HepG2 (cell line): ENCODE measurements around the gene UBE2O. TPM values are rescaled to one million over a fixed set of nuclear protein-coding genes. Genes with fewer than 3 reads are reported as not detected.

Experiments
- ATAC-seq: fragments of 200-7000 bp; cut with Tn5 transposase; 3 replicates; pipeline ENCODE4 v1.9.1; 2020; ENCODE audit warnings: mild to moderate bottlenecking, moderate library complexity
- BruUV-seq: library from RNA; stranded (reverse); fragments of 400-500 nt; replicated peaks from 2 replicates; lab custom pipeline; 2021; lab: Mats Ljungman, UMichigan
- CTCF ChIA-PET: fragments of 300-600 bp; formaldehyde crosslinking; extraction: SDS; loops from one replicate; lab custom pipeline; 2021; ENCODE audit warnings: low total read pairs, inconsistent platforms, low intra/inter-chr PET ratio; lab: Yijun Ruan, JAX
- POLR2A ChIA-PET: fragments of 350-600 bp; sonication (Branson Sonifier 250); formaldehyde crosslinking; loops from one replicate; lab custom pipeline; 2020; ENCODE audit warnings: antibody characterized with exemption, inconsistent platforms; lab: Yijun Ruan, JAX
- DNase-seq: peaks from one replicate; pipeline ENCODE4 v3.0.0-alpha.2; 2015; ENCODE audit warnings: low spot score
- FAIRE-seq: peaks from 3 replicates; lab custom pipeline; 2011; peaks lifted over from hg19 to GRCh38; lab: Jason Lieb, UNC
- H2AFZ ChIP-seq: one replicate; pipeline ENCODE4 v1.6.1; 2011; ENCODE audit warnings: low read length, inconsistent platforms
- H3K27ac ChIP-seq: fragments of 300-600 bp; 3 replicates; pipeline ENCODE4 v1.8.0; 2011; ENCODE audit warnings: mixed run types, mild to moderate bottlenecking, mixed read lengths, low read length, inconsistent platforms; ENCODE audit not compliant: insufficient read depth; ENCODE audit errors: extremely low read length
- H3K27me3 ChIP-seq, 2 experiments: fragments of 200-600 bp in 1 of 2; 2 replicates in 1 of 2; 3 replicates in 1 of 2; pipeline versions ENCODE4 v1.6.0 to v1.8.0; 2011; ENCODE audit warnings: low read length in 2 of 2, mild to moderate bottlenecking in 2 of 2, moderate library complexity in 2 of 2, inconsistent platforms in 1 of 2; ENCODE audit not compliant: insufficient read depth in 2 of 2, control insufficient read depth in 1 of 2
- H3K36me3 ChIP-seq, 2 experiments: fragments of 200-600 bp in 1 of 2; replicated peaks in 1 of 2; 2 replicates in 1 of 2; 3 replicates in 1 of 2; pipeline versions ENCODE4 v1.5.1 to v1.8.0; 2011; ENCODE audit warnings: low read length in 2 of 2, inconsistent platforms in 1 of 2; ENCODE audit not compliant: insufficient read depth in 2 of 2, control insufficient read depth in 1 of 2
- H3K4me1 ChIP-seq: 2 replicates; pipeline ENCODE4 v1.5.1; 2012; ENCODE audit warnings: low read length, inconsistent platforms; ENCODE audit not compliant: insufficient read depth
- H3K4me2 ChIP-seq: 2 replicates; pipeline ENCODE4 v1.6.0; 2011; ENCODE audit warnings: low read depth, low read length, inconsistent platforms
- H3K4me3 ChIP-seq, 3 experiments: fragments of 200-600 bp in 1 of 3; sonication (generic), shearing (Covaris generic) in 1 of 3; replicated peaks in 1 of 3; 2 replicates each; pipeline ENCODE4 v1.5.1; 2011 to 2016; ENCODE audit warnings: low read length in 3 of 3, inconsistent platforms in 2 of 3, low read depth in 2 of 3, mild to moderate bottlenecking in 2 of 3, control low read depth in 1 of 3, mixed read lengths in 1 of 3; ENCODE audit not compliant: insufficient read depth in 1 of 3
- H3K79me2 ChIP-seq: one replicate; pipeline ENCODE4 v1.6.1; 2011; ENCODE audit warnings: low read length, inconsistent platforms; ENCODE audit not compliant: insufficient read depth
- H3K9ac ChIP-seq: 2 replicates; pipeline ENCODE4 v1.6.0; 2011; ENCODE audit warnings: mild to moderate bottlenecking, low read depth, low read length, inconsistent platforms; ENCODE audit not compliant: insufficient read depth
- H3K9me3 ChIP-seq: 2 replicates; pipeline ENCODE4 v1.5.1; 2012; ENCODE audit warnings: mild to moderate bottlenecking, low read length
- H4K20me1 ChIP-seq: 2 replicates; pipeline ENCODE4 v1.6.0; 2011; ENCODE audit warnings: inconsistent platforms, mild to moderate bottlenecking, low read length, moderate library complexity; ENCODE audit not compliant: insufficient read depth
- ATRX ChIP-seq: sonication (generic); formaldehyde crosslinking; IDR thresholded peaks from 2 replicates; pipeline ENCODE4 v1.4.0; 2020; ENCODE audit warnings: missing genetic modification reagents, borderline replicate concordance
- HMGA1 ChIP-seq: sonication (generic); formaldehyde crosslinking; conservative IDR thresholded peaks from 2 replicates; pipeline ENCODE4 v1.4.0; 2020; ENCODE audit warnings: missing genetic modification reagents
- HOXA9 ChIP-seq: sonication (generic); formaldehyde crosslinking; IDR thresholded peaks from 2 replicates; pipeline ENCODE4 v1.8.1; 2022; ENCODE audit warnings: missing genetic modification reagents, mild to moderate bottlenecking, moderate library complexity, borderline replicate concordance
- MED8 ChIP-seq: sonication (generic); formaldehyde crosslinking; IDR thresholded peaks from 2 replicates; pipeline ENCODE4 v1.8.1; 2023; ENCODE audit warnings: mild to moderate bottlenecking, missing genetic modification reagents; ENCODE audit not compliant: insufficient replicate concordance
- MEIS2 ChIP-seq: sonication (generic); formaldehyde crosslinking; IDR thresholded peaks from 2 replicates; pipeline ENCODE4 v1.9.0; 2021; ENCODE audit warnings: mild to moderate bottlenecking, missing genetic modification reagents
- REPIN1 ChIP-seq: sonication (generic); formaldehyde crosslinking; IDR thresholded peaks from 2 replicates; pipeline ENCODE4 v1.8.0; 2022; ENCODE audit warnings: missing genetic modification reagents, low read depth, mild to moderate bottlenecking, borderline replicate concordance
- SALL1 ChIP-seq: sonication (generic); formaldehyde crosslinking; IDR thresholded peaks from 2 replicates; pipeline ENCODE4 v1.8.0; 2022; ENCODE audit warnings: mild to moderate bottlenecking, missing genetic modification reagents
- SMARCC2 ChIP-seq: fragments of 450-650 bp; IDR thresholded peaks from 2 replicates; pipeline ENCODE4 v1.6.1; 2017; ENCODE audit warnings: antibody characterized with exemption, mild to moderate bottlenecking
- SRSF9 ChIP-seq: fragments of 200-400 bp; formaldehyde crosslinking; IDR thresholded peaks from 2 replicates; pipeline ENCODE4 v1.6.1; 2018; ENCODE audit warnings: borderline replicate concordance, mild to moderate bottlenecking, low read depth, low read length; ENCODE audit not compliant: insufficient read depth, poor library complexity, severe bottlenecking
- TBX2 ChIP-seq: sonication (generic); formaldehyde crosslinking; IDR thresholded peaks from 2 replicates; pipeline ENCODE4 v1.5.0; 2020; ENCODE audit warnings: missing genetic modification reagents, mild to moderate bottlenecking, borderline replicate concordance
- ZFP36L2 ChIP-seq: sonication (generic); formaldehyde crosslinking; IDR thresholded peaks from 2 replicates; pipeline ENCODE4 v1.4.0; 2020; ENCODE audit warnings: missing genetic modification reagents
- ZNF10 ChIP-seq: sonication (generic); formaldehyde crosslinking; IDR thresholded peaks from 2 replicates; pipeline ENCODE4 v1.4.0; 2020; ENCODE audit warnings: mild to moderate bottlenecking, low read depth, missing genetic modification reagents, borderline replicate concordance
- ZNF230 ChIP-seq: sonication (generic); formaldehyde crosslinking; IDR thresholded peaks from 2 replicates; pipeline ENCODE4 v1.4.0; 2020; ENCODE audit warnings: mild to moderate bottlenecking, missing genetic modification reagents
- ZNF350 ChIP-seq: sonication (generic); formaldehyde crosslinking; IDR thresholded peaks from 2 replicates; pipeline ENCODE4 v1.4.0; 2020; ENCODE audit warnings: mild to moderate bottlenecking, low read depth, missing genetic modification reagents, borderline replicate concordance
- ZNF788 ChIP-seq: sonication (generic); formaldehyde crosslinking; IDR thresholded peaks from 2 replicates; pipeline ENCODE4 v1.5.0; 2020; ENCODE audit warnings: mild to moderate bottlenecking, missing genetic modification reagents, borderline replicate concordance
- WGBS: methylation state at CpG from one replicate; pipeline ENCODE4 v1.1.6; 2017; ENCODE audit warnings: low lambda C conversion rate; 5-methylcytosine and 5-hydroxymethylcytosine counted together
- in situ Hi-C: cut with HindIII; loops from 2 replicates; pipeline ENCODE4 v1.10.0; 2017; ENCODE audit warnings: low pct_unique_long_range_greater_than_20kb; ENCODE audit not compliant: extremely low pct_ligation_motif_present
- intact Hi-C: fragments of 100-400 bp; cut with micrococcal nuclease; formaldehyde crosslinking; loops from one replicate; pipeline ENCODE4 v1.10.0; 2022; ENCODE audit not compliant: unreplicated experiment
- polyA plus RNA-seq, 8 experiments: library from polyadenylated mRNA; depleted of rRNA in 3 of 8; stranded (reverse) in 7 of 8; unstranded in 1 of 8; fragments of >200 nt; fragmentation: Illumina TruSeq in 4 of 8; extraction: Trizol in 4 of 8; gene quantifications; 2 replicates each; pipeline versions ENCODE4 v1.2.1 to v1.2.3, GENCODE V29; 2011 to 2016; ENCODE audit warnings: low read depth in 4 of 8, missing spikeins in 1 of 8, mixed read lengths in 1 of 8; ENCODE audit not compliant: insufficient read depth in 1 of 8
- total RNA-seq, 5 experiments: library from RNA; depleted of rRNA; stranded (reverse); fragments of >200 nt; fragmentation: Illumina TruSeq; extraction: Trizol; gene quantifications; 2 replicates each; pipeline ENCODE4 v1.2.3, GENCODE V29; 2016; ENCODE audit warnings: low read depth in 1 of 5
- TF ChIP-seq, protein P1 (sequence below): sonication (generic); formaldehyde crosslinking; IDR thresholded peaks from 2 replicates; pipeline ENCODE4 v1.5.0; 2020; ENCODE audit warnings: mild to moderate bottlenecking, missing genetic modification reagents, borderline replicate concordance

Gene UBE2O
- total and polyA plus RNA-seq, 2 of the 13 experiments (the other 11 are each of a cell fraction or from before 2014, with no cell fraction given) = 21.5 to 23.5 TPM

DNA sequence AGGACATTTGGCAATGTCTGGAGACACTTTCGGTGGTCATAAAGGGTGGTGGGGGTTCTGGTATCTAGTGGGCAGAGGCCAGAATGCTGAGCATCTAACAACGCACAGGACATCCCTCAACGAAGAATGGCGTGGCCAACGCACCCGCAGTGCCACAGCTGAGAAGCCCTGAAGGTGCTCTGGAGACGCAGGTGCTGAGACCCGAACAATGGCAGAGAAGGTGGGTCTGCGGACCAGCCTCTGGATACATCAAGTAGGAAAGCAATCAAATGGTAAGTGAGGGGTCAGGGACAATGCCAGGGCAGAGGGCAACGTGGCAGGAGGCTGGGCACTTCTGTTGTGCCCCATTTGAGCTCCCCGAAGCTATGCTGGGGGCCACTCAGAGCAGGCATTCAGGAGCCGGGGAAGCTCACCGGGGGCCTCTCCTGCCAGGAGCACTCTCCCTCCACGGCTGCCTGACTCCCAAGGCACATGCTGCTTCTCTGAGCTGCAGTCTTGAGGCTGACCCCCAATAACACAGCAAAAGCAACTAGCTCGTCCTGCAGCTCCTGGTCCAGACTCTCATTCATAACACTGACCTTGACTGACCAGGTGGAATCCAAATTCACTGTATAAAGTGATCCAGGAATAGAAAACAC lies 42.5 kb downstream of the UBE2O start (continued):
- TF ChIP-seq REPIN1 (CRISPR knock-in tag) (no peak), HMGA1 (CRISPR knock-in tag) (no peak), SRSF9 (no peak), ZNF788 (CRISPR knock-in tag) (no peak), ATRX (CRISPR knock-in tag) (no peak)

DNA sequence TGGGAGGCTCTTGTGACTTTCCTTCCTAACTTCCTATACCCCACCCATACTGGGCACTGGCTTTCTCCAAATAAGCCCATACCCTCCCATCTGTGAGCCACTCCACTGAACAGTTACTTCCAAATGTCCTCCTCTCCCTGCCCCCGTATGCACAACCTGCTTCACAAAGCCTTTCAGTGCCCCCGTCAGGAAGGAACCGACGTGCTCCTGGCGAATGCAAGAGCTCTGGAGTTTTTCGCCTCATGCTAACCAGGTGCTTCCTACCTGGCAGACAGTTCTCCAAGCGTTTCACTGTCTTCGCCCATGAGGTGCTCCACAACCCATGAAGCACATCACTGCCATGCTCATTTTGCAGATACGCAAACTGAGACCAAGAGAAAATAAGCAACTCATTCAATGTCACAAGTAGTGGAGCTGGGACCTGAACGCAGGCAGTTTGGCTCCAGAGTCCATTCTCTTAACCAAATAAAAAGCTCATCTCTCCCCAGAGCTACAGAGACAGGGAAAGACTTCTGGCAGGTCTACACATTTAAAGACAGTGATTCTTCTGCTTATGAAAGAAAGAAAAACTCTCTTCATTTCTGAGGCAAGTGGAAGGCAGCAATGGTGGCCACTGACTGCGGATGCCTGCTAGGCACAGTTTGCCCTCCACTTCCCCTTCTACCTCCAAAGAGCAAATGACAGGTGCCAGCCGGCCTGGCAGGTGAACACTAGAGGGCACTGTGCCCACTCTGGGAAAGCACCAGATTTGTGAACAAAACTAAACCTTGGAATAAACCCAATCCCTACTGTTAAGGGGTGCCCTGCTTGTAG lies 44.7 kb downstream of the UBE2O start:
- ChIA-PET CTCF (interaction anchor here (0.7 to 2.5 kb wide), 6 partner anchors 26 to 131 kb away, joined by 3 to 26 read pairs (median 5); partner anchors contain the start of gene UBE2O), POLR2A (interaction anchor here (0.7 to 1.2 kb wide), 3 partner anchors 10 to 50 kb away, joined by 3 to 4 read pairs (median 3); partner anchors contain the start of gene UBE2O)
- H3K36me3 ChIP-seq = peaks cover 27 to 47% of the 10 kb centered on the region in 2 experiments
- WGBS = 72% methylated on average over 12 of the region's 12 CpGs
- peaks cover 40% of the 10 kb centered on the region for H3K79me2 ChIP-seq
- no TSS peak for BruUV-seq
- H3K27ac ChIP-seq = peak overlapping the region; percentile 24
- H3K9me3 ChIP-seq = no peaks in the 10 kb centered on the region
- H4K20me1 ChIP-seq = peaks cover 22% of the 10 kb centered on the region
- H3K9ac ChIP-seq = no peak overlapping the region
- intact Hi-C loops (loop anchor here (1.0 to 2.0 kb wide), 3 partner anchors 25 to 98 kb away; no protein-coding TSS in a partner anchor), in situ Hi-C loops (loop anchor here (5.0 kb wide), 1 partner anchor 99 kb away; no protein-coding TSS in a partner anchor)
- H3K4me1 ChIP-seq = peaks cover 20% of the 10 kb centered on the region
- peak overlapping the region; percentile 25; the same call in 1 of the 2 replicates for H3K4me2 ChIP-seq
- ATAC-seq (peak; percentile 83), FAIRE-seq (peak; percentile 76), DNase-seq (peak; percentile 62)
- no peaks in the 10 kb centered on the region for H3K27me3 ChIP-seq
- no peak overlapping the region for H2AFZ ChIP-seq
- no peak overlapping the region for H3K4me3 ChIP-seq
- peak; percentile 53 for TF ChIP-seq SALL1 (CRISPR knock-in tag)
- TF ChIP-seq ZNF350 (CRISPR knock-in tag) = 0 out of 2 replicates have a peak, but pooled peaks have one; percentile 38
- no peak for TF ChIP-seq MED8 (CRISPR knock-in tag)
- TF ChIP-seq TBX2 (CRISPR knock-in tag) = no peak; the same call in 1 of the 2 replicates
- TF ChIP-seq ZFP36L2 = no peak
- no peak for TF ChIP-seq HOXA9 (CRISPR knock-in tag)
- no peak for TF ChIP-seq SMARCC2
- TF ChIP-seq MEIS2 (CRISPR knock-in tag) = peak; percentile 84; the same call in 1 of the 2 replicates
- TF ChIP-seq ZNF10 (CRISPR knock-in tag) = no peak
- TF ChIP-seq ZNF230 (CRISPR knock-in tag) = 0 out of 2 replicates have a peak, but pooled peaks have one; percentile 37
- TF ChIP-seq, protein P1, sequence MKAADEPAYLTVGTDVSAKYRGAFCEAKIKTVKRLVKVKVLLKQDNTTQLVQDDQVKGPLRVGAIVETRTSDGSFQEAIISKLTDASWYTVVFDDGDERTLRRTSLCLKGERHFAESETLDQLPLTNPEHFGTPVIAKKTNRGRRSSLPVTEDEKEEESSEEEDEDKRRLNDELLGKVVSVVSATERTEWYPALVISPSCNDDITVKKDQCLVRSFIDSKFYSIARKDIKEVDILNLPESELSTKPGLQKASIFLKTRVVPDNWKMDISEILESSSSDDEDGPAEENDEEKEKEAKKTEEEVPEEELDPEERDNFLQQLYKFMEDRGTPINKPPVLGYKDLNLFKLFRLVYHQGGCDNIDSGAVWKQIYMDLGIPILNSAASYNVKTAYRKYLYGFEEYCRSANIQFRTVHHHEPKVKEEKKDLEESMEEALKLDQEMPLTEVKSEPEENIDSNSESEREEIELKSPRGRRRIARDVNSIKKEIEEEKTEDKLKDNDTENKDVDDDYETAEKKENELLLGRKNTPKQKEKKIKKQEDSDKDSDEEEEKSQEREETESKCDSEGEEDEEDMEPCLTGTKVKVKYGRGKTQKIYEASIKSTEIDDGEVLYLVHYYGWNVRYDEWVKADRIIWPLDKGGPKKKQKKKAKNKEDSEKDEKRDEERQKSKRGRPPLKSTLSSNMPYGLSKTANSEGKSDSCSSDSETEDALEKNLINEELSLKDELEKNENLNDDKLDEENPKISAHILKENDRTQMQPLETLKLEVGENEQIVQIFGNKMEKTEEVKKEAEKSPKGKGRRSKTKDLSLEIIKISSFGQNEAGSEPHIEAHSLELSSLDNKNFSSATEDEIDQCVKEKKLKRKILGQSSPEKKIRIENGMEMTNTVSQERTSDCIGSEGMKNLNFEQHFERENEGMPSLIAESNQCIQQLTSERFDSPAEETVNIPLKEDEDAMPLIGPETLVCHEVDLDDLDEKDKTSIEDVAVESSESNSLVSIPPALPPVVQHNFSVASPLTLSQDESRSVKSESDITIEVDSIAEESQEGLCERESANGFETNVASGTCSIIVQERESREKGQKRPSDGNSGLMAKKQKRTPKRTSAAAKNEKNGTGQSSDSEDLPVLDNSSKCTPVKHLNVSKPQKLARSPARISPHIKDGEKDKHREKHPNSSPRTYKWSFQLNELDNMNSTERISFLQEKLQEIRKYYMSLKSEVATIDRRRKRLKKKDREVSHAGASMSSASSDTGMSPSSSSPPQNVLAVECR (CRISPR knock-in tag) = peak; percentile 60; the same call in 1 of the 2 replicates
